SKM-1 treated with dmso at 0.1 percent for 144 hours (cell line): ENCODE data around the gene ZBTB16.

Source experiments
- DNase-seq: peaks from one replicate; lab custom pipeline; 2025; ENCODE audit not compliant: unreplicated experiment; lab: John Stamatoyannopoulos, UW

ZBTB16 gene

GRCh38 chr11:114274637-114275036, 215.1 kb downstream of the ZBTB16 start:
- DNase-seq, result no peak

GRCh38 chr11:114275280-114275679, 215.8 kb downstream of the ZBTB16 start:
- no peak for DNase-seq

GRCh38 chr11:114276077-114276476, 216.6 kb downstream of the ZBTB16 start:
- no peak for DNase-seq

GRCh38 chr11:114277637-114278341, 218.3 kb downstream of the ZBTB16 start:
- DNase-seq, result no peak

- DNase-seq, result no peak
These were observed 219.0 kb downstream of the ZBTB16 start for GRCh38 chr11:114278342-114279065.

- DNase-seq, result no peak
These were observed 220.5 kb downstream of the ZBTB16 start for GRCh38 chr11:114279792-114280546.

- peak; percentile 50 for DNase-seq
These were observed 221.2 kb downstream of the ZBTB16 start for GRCh38 chr11:114280696-114281095.

GRCh38 chr11:114281388-114281956, 222.0 kb downstream of the ZBTB16 start:
- no peak for DNase-seq

- DNase-seq, result no peak
These were observed 223.0 kb downstream of the ZBTB16 start for GRCh38 chr11:114282488-114282887.

- no peak for DNase-seq
These were observed 223.9 kb downstream of the ZBTB16 start for GRCh38 chr11:114283422-114283821.

GRCh38 chr11:114284021-114284420, 224.5 kb downstream of the ZBTB16 start:
- DNase-seq, result no peak

- no peak for DNase-seq
These were observed 225.4 kb downstream of the ZBTB16 start for GRCh38 chr11:114284914-114285313.

GRCh38 chr11:114285599-114285998, 226.1 kb downstream of the ZBTB16 start:
- DNase-seq, result no peak

GRCh38 chr11:114286229-114286628, 226.7 kb downstream of the ZBTB16 start:
- DNase-seq, result no peak

GRCh38 chr11:114287154-114287553, 227.6 kb downstream of the ZBTB16 start:
- DNase-seq, result no peak

GRCh38 chr11:114288136-114288535, 228.6 kb downstream of the ZBTB16 start:
- no peak for DNase-seq

GRCh38 chr11:114289779-114290178, 230.3 kb downstream of the ZBTB16 start:
- no peak for DNase-seq

GRCh38 chr11:114290503-114291235, 231.2 kb downstream of the ZBTB16 start:
- no peak for DNase-seq

GRCh38 chr11:114291381-114291780, 231.9 kb downstream of the ZBTB16 start:
- DNase-seq, result no peak

- DNase-seq, result no peak
These were observed 232.6 kb downstream of the ZBTB16 start for GRCh38 chr11:114291842-114292680.
